Lung (tissue), 12 donors: ENCODE results near the gene RANBP2. TPM values are rescaled to one million over a fixed set of nuclear protein-coding genes. Genes with fewer than 3 reads are reported as not detected.

ENCODE experiments used
- ATAC-seq: fragments of 200-7000 bp; cut with Tn5 transposase; one replicate; pipeline ENCODE4 v1.9.1; 2020; ENCODE audit warnings: moderate number of reproducible peaks; ENCODE audit not compliant: insufficient read depth, low FRiP score
- DNase-seq, 3 donors: peaks; one replicate each; pipeline ENCODE4 v3.0.0-alpha.2; 2013 to 2017
- H3K27ac ChIP-seq, 2 donors: one replicate each; pipeline ENCODE4 v1.5.1; 2013; ENCODE audit warnings: mild to moderate bottlenecking in 2 of 2, moderate library complexity in 2 of 2, control low read depth in 1 of 2, inconsistent platforms in 1 of 2, low read depth in 1 of 2, low read length in 1 of 2
- H3K27me3 ChIP-seq, 3 donors: one replicate each; pipeline ENCODE4 v1.5.1; 2013; ENCODE audit warnings: low read length in 2 of 3; ENCODE audit not compliant: control insufficient read depth in 3 of 3, insufficient read depth in 3 of 3
- H3K36me3 ChIP-seq, 4 donors: one replicate each; pipeline ENCODE4 v1.5.1; 2013; ENCODE audit warnings: low read length in 4 of 4, mild to moderate bottlenecking in 1 of 4, moderate library complexity in 1 of 4; ENCODE audit not compliant: control insufficient read depth in 4 of 4, insufficient read depth in 4 of 4
- H3K4me1 ChIP-seq, 5 donors: one replicate each; pipeline ENCODE4 v1.5.1; 2013; ENCODE audit warnings: low read length in 5 of 5, mild to moderate bottlenecking in 2 of 5, moderate library complexity in 1 of 5; ENCODE audit not compliant: control insufficient read depth in 5 of 5, insufficient read depth in 5 of 5
- H3K4me3 ChIP-seq: one replicate; pipeline ENCODE4 v1.5.1; 2013; ENCODE audit warnings: mild to moderate bottlenecking, control low read depth, moderate library complexity
- H3K9ac ChIP-seq, 2 donors: one replicate each; pipeline ENCODE4 v1.5.1; 2013; ENCODE audit warnings: low read length in 2 of 2, control low read depth in 1 of 2; ENCODE audit not compliant: insufficient read depth in 1 of 2
- H3K9me3 ChIP-seq, 4 donors: one replicate each; pipeline ENCODE4 v1.5.1; 2013; ENCODE audit warnings: low read length in 3 of 4, mild to moderate bottlenecking in 1 of 4, moderate library complexity in 1 of 4; ENCODE audit not compliant: control insufficient read depth in 4 of 4, insufficient read depth in 3 of 4
- WGBS, 2 donors: extraction: QIAGEN DNeasy Blood & Tissue Kit; methylation state at CpG; one replicate each; pipeline ENCODE4 v1.1.7; 2013; 5-methylcytosine and 5-hydroxymethylcytosine counted together
- polyA plus RNA-seq, 2 donors: library from polyadenylated mRNA; stranded (reverse); fragments of 200-250 nt; gene quantifications; one replicate each; pipeline ENCODE4 v1.2.1, GENCODE V29; 2013
- total RNA-seq, 2 donors: library from RNA; depleted of rRNA in 1 of 2; stranded (reverse); fragments of >200 nt in 1 of 2; gene quantifications; one replicate each; pipeline ENCODE4 v1.2.1, GENCODE V29; 2014 to 2021
- TF ChIP-seq, protein P1 (sequence below): IDR thresholded peaks from 2 replicates; pipeline ENCODE4 v1.5.1; 2012; ENCODE audit warnings: mild to moderate bottlenecking; ENCODE audit errors: control extremely low read depth, extremely low read depth
- donor health status: control.
- donor health status: control.
- donor health status: Bipolar disorder and iron deficiency.
- donor health status: healthy.
- donor health status: DM: yes; HTN: yes; CAD: no.

Gene RANBP2
- total and polyA plus RNA-seq, 4 donors: 9.1 to 125 (median 37.7) TPM

DNA sequence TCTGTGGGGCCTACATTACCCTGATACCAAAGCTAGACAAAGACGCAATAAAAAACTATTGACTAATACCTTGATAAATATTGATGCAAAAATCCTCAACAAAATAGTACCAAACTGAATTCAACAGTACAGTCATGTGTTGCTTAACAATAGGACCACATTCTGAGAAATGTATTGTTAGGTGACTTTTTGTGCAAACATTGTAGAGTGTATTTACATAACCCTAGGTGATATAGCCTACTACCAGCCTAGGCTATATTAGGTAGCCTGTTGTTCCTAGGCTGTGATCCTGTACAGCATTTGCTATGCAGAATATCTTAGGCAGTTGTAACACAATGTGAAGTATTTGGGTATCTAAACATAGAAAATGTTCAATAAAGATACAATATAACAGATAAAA is 104.0 kb downstream of the RANBP2 start:
- ATAC-seq (no peak), DNase-seq (no peak)
- 91 to 100% methylated on average over 1 of the region's 1 CpG for WGBS, 2 donors

DNA sequence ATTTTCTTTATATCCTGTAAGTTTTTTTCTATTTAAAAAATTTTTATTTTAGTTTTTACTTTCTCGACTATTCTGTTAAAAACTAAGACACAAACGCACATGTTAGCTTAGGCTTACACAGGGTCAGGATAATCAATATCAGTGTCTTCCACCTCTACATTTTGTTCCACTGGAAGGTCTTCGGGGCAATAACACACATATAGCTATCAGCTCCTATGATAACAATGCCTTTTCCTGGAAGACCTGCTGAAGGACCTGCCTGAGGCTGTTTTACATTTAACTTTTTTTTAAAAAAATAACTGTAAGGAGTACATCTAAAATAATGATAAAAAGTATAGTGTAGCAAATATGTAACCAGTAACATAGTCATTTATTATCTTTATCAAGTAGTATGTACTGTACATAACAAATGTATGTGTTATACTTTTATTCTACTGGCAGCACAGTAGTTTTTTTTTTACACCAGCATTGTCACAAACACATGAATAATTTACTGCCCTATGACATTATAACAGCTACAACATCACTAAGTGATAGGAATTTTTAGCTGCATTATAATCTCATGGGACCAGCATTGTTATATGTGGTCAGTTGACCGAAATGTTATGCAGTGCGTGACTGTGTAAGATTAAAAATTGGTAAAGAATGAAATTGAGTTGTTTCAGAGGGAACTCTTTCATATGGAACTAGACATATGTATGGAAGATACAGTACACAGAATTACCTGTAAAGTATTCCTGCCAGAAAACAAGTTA is 105.2 kb downstream of the RANBP2 start:
- Histone ChIP-seq H3K27ac (no peak overlapping the region), H3K4me1 (no peaks in the 10 kb centered on the region), H3K27me3 (no peaks in the 10 kb centered on the region), H3K9me3 (peaks cover 0 to 6% (median 2%) of the 10 kb centered on the region in 4 donors), H3K36me3 (peaks cover 0 to 14% (median under 1%) of the 10 kb centered on the region in 4 donors), H3K4me3 (no peak overlapping the region), H3K9ac (no peak overlapping the region)
- TF ChIP-seq, protein P1, sequence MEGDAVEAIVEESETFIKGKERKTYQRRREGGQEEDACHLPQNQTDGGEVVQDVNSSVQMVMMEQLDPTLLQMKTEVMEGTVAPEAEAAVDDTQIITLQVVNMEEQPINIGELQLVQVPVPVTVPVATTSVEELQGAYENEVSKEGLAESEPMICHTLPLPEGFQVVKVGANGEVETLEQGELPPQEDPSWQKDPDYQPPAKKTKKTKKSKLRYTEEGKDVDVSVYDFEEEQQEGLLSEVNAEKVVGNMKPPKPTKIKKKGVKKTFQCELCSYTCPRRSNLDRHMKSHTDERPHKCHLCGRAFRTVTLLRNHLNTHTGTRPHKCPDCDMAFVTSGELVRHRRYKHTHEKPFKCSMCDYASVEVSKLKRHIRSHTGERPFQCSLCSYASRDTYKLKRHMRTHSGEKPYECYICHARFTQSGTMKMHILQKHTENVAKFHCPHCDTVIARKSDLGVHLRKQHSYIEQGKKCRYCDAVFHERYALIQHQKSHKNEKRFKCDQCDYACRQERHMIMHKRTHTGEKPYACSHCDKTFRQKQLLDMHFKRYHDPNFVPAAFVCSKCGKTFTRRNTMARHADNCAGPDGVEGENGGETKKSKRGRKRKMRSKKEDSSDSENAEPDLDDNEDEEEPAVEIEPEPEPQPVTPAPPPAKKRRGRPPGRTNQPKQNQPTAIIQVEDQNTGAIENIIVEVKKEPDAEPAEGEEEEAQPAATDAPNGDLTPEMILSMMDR: no peak
- WGBS, 2 donors: 97 to 99% methylated on average over 5 of the region's 5 CpGs
- ATAC-seq (no peak), DNase-seq (no peak)

More for the DNA sequence above, 104.0 kb downstream of the RANBP2 start:
- Histone ChIP-seq H3K9ac (no peak overlapping the region), H3K9me3 (peaks cover 0 to 6% (median 5%) of the 10 kb centered on the region in 4 donors), H3K27ac (no peak overlapping the region), H3K4me3 (no peak overlapping the region), H3K4me1 (no peaks in the 10 kb centered on the region), H3K36me3 (peaks cover 0 to 20% (median 6%) of the 10 kb centered on the region in 4 donors), H3K27me3 (no peaks in the 10 kb centered on the region)
- TF ChIP-seq, protein P1: no peak

DNA sequence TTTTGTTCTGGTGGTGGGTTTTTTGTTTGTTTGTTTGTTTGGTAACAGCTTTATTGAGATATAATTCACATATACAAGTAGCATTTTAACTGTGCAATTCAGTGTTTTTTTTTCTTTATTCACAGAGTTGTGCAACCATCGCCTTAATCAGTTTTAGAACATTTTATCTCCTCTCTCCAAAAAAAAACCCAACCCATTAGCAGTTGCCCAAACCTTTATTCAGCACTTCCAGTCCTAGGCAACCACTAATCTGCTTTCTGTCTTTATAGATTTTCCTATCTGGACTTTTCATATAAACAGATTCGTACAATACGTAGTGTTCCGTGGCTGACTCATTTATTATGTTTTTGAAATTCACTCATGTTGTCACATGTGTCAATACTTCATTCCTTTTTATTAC is 106.0 kb downstream of the RANBP2 start:
- 38 to 53% methylated on average over 4 of the region's 4 CpGs for WGBS, 2 donors
- Histone ChIP-seq H3K4me1 (no peaks in the 10 kb centered on the region), H3K27ac (no peak overlapping the region), H3K36me3 (peaks cover 0 to 8% (median 0%) of the 10 kb centered on the region in 4 donors), H3K9me3 (peaks cover 0 to 1% (median under 1%) of the 10 kb centered on the region in 4 donors), H3K27me3 (no peaks in the 10 kb centered on the region), H3K4me3 (no peak overlapping the region), H3K9ac (no peak overlapping the region)
- no peak for DNase-seq
- no peak for ATAC-seq
- TF ChIP-seq, protein P1: no peak
